Medulla oblongata (tissue), 1 donor: Measurements from ENCODE around the gene RUSF1.
A peak's percentile ranks its signal among the peaks of the same experiment; 100 is the strongest.
"Not testable (repeated sequence)": the region's sequence is repeated elsewhere in the genome, so short reads cannot be mapped to it uniquely, and the experiment has no call there.

Experiments
- DNase-seq: peaks from one replicate; pipeline ENCODE4 v3.0.0-alpha.2; 2015; ENCODE audit errors: extremely low spot score

RUSF1 gene

DNA sequence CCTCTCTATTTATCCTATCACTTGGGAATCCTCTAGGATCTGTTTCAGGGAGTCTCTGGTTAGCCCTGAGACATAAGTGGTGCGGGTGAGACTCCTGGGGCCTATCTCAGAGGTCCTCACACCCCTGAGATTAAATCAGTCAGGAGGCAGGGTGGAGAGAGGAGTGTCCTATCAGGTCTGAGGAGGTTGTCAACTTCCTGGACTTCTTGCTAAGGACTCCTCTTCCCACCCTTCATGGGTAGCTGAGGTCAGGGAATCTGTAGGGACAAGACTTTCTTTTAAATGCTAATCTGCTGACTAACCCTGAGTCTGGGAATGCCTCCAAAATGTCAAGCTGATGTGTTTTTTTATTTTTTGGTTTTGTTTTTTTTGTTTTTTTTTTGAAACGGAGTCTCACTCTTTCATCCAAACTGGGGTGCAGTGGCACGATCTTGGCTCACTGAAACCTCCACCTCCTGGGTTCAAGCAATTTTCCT is 55.5 kb downstream of the RUSF1 start:
- DNase-seq, result peak; percentile 59

DNA sequence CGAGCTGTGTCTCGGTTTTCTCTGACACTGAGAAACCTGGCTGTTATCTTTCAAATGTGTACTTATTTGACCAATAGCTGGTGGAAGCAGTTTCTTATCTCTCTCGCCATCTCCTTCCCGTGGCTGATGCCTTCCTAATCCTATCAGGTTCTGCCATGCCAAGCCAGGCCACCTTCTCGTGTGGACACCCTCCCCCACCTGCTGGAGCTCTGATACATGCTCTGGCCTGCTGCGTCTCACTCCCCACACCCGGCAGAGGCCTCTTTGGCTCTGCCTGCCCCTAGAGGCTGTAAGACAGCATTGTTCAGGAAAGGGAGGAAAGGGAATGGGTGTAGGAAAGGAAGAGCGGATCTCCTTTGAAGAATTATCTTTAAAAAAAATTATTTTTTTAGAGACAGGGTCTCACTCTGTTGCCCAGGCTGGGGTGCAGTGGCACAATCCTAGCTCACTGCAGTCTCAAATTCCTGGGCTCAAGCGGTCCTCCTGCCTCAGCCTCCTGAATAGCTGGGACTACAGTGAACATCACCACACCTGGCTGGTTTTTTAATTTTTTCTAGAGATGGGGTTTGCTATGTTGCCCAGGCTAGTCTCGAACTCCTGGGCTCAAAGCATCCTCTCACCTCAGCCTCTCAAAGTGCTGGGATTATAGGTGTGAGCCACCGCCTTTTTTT is 56.4 kb downstream of the RUSF1 start:
- peak; percentile 70 for DNase-seq

DNA sequence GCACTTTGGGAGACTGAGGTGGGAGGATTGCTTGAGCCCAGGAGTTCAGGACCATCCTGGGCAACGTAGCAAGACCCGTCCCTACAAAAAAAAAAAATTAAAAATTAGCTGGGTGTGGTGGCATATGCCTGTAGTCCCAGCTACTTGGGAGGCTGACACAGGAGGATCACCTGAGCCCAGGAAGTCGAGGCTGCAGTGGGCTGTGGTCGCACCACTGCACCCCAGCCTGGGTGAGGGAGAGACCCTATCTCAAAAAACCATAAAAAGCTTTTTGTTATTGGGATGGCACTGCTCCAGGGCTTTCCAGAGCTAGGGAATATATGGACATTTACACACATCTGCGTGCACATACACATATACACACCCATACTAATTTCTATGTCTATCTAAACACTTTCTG is 57.0 kb downstream of the RUSF1 start:
- no peak for DNase-seq

DNA sequence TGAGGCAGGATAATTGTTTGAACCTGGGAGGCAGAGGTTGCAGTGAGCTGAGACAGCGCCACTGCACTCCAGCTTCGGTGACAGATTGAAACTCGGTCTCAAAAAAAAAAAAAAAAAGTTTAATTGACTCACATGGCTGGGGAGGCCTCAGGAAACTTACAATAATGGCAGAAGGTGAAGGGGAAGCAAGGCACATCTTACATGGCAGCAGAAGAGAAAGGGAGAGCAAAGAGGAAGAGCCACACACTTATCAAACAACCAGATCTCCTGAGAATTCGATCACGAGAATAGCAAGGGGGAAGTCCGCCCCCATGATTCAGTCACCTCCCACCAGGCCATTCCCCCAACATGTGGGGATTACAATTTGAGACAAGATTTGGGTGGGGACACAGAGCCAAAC is 62.3 kb downstream of the RUSF1 start:
- not testable (repeated sequence) for DNase-seq

DNA sequence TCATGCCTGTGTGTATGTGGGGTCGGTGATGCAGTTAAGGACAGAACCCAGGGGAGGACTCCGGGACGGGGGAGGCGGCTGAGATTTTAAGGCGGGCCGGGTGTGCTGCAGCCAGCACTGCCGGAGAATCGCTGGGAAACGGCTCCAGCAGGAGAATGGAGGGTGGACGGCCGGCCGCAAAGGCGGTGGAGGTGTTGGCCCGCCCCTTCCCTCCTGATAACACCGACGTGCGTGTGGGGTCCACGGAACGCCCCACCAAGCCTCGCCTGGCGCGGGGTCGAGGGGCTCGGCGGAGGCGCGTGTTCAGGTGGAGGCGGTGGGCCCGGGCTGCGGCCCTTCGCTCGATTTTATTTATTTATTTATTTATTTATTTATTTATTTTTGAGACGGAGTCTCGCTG is 66.2 kb downstream of the RUSF1 start:
- DNase-seq, result no peak

DNA sequence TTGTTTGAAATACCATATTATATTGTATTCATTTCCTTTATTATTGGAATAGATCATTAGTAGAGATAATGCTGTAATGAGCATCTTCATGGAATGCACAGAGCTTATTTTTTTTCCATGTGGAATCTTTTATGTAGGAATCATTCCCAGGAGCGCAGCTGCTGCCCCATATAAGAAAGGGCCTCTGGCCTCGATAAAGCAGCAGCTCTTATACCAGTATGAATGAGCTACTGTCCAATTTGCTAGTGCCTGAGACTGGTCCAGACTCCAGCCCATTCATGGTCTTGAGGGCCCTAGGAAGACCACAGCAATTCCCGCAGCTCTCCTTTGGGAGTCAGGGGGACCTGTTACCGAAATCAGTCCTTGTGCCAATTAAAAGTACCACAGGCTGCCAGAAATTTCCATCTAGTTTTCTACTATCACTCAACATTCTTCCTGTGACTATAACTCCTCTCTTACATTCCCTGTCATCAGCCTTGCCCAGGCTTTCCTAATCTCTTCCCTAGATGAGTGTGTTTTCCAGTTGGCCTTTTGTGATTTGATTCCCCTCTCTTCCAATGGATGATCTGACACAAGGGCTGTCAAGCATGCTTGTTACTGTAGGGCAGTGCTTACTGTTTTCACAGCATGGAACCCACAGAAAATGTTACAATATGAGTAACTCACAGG is 67.5 kb downstream of the RUSF1 start:
- peak; percentile 60 for DNase-seq

DNA sequence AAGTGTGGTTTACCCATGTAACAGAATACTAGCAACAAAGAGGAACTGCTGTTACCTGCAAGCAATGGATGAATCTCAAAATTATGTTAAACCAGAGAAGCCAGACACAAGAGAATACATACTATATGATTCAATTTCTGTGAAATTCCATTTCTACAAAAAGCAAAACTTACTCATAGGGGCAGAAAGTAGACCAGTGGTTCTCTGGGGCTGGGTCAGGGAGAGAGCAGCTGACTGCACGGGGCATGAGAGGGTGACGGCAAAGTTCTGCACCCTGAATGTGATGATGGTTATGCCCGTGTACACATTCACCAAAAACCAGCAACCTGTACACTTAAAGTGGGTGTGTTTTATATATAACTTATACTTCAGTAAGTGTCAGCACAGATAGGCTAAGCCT is 68.7 kb downstream of the RUSF1 start:
- DNase-seq, result no peak
